AG10803 (cell line): ENCODE data around the gene RABGAP1L.
"Not testable (repeated sequence)": the region's sequence is repeated elsewhere in the genome, so short reads cannot be mapped to it uniquely, and the experiment has no call there.

ENCODE experiments used
- DNase-seq: peaks from one replicate; pipeline ENCODE4 v3.0.0; 2010; ENCODE audit warnings: low read depth
- H3K4me3 ChIP-seq: 2 replicates; pipeline ENCODE4 v1.5.1; 2011; ENCODE audit warnings: mild to moderate bottlenecking, low read length, control low read depth
- CTCF ChIP-seq: conservative IDR thresholded peaks from 2 replicates; pipeline ENCODE4 v1.5.1; 2011; ENCODE audit warnings: mild to moderate bottlenecking, low read length, control low read depth, inconsistent platforms

Gene RABGAP1L

GRCh38 chr1:174825806-174826205 lies 666.5 kb downstream of the RABGAP1L start:
- TF ChIP-seq CTCF: no peak
- no peak for DNase-seq
- no peak overlapping the region for H3K4me3 ChIP-seq

DNA sequence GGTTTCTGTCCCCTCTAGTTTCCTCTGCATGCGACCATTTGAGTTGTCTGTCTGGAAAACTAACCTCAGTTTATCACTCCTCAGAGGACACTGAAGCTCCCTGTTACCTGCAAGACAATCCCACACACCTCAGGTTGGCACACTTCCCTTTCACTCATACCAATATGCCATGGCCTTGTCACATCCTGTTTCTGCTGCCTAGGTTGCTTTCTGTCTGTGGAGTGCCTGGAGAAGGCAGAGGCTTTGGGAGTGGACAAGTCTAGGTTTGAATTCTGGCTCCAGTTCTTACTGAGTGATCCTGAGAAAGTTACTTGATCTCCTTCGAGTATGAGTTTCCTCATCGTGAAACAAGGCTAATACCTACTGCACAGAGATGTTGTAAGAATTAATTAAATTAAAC lies 668.9 kb downstream of the RABGAP1L start:
- DNase-seq: peak; percentile 6
- TF ChIP-seq CTCF: no peak
- no peak overlapping the region for H3K4me3 ChIP-seq

DNA sequence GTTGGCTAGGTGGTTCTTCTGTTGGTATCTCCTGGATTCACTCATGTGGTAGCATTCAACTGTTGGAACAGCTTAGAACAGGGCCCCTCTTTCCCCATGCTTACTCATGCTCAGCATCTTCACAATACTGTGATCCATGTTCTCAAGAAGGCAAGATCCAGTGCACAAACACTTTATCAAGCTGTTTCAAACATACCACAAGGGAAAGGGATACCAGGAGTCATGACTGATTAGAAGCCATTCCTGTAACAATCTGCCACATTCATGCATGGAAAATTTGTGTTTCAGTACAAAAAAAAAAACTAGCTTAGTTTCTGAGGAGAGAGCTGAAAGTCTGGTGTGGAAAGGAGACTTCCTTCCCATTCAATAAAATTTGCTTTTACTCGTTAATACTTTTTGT lies 670.7 kb downstream of the RABGAP1L start:
- H3K4me3 ChIP-seq: no peak overlapping the region
- no peak for TF ChIP-seq CTCF
- no peak for DNase-seq

DNA sequence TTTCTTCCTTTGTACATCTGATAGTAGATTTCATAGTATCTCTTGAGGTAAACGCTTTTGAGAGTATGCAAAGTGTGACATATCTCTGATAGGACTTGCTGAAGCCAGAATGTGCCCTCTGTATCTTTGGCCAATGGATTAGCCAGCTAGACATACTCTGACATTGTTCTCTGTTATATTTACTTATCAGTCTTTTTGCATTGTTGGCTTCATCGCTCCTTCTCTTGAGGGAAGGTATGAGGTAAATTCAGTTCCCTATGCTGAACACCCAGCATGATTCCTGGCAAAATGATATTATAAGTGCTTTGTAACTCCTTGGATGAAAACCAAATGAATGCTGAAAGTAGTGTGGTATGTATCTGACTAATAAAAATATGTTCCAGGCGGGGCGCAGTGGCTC lies 677.2 kb downstream of the RABGAP1L start:
- TF ChIP-seq CTCF: no peak
- DNase-seq: peak; percentile 5

GRCh38 chr1:174837386-174837785 lies 678.1 kb downstream of the RABGAP1L start:
- no peak overlapping the region for H3K4me3 ChIP-seq
- TF ChIP-seq CTCF: no peak
- DNase-seq: no peak

More for the DNA sequence above, 677.2 kb downstream of the RABGAP1L start:
- H3K4me3 ChIP-seq: no peak overlapping the region

DNA sequence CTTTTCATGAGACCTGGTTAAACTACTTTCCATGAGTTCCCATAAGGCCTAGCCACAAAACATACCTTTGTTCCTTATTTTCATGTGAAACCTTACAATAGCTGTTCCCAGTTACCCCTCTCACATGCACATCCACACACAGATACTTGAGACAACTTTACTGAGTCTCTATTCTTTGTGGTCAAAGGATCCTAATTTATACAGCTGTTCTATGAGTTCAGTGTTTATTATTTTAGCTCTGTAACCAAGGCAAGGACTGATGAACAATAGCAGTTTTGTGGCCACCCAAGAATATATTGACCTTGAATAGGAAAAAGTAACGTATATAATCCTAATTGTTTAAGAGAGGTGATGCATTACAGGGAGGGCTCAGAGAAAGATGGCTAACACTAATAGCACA lies 679.9 kb downstream of the RABGAP1L start:
- H3K4me3 ChIP-seq: no peak overlapping the region
- no peak for DNase-seq
- TF ChIP-seq CTCF: no peak

- no peak for TF ChIP-seq CTCF
- no peak overlapping the region for H3K4me3 ChIP-seq
- DNase-seq: no peak
Observed at GRCh38 chr1:174841747-174842146, 682.4 kb downstream of the RABGAP1L start.

DNA sequence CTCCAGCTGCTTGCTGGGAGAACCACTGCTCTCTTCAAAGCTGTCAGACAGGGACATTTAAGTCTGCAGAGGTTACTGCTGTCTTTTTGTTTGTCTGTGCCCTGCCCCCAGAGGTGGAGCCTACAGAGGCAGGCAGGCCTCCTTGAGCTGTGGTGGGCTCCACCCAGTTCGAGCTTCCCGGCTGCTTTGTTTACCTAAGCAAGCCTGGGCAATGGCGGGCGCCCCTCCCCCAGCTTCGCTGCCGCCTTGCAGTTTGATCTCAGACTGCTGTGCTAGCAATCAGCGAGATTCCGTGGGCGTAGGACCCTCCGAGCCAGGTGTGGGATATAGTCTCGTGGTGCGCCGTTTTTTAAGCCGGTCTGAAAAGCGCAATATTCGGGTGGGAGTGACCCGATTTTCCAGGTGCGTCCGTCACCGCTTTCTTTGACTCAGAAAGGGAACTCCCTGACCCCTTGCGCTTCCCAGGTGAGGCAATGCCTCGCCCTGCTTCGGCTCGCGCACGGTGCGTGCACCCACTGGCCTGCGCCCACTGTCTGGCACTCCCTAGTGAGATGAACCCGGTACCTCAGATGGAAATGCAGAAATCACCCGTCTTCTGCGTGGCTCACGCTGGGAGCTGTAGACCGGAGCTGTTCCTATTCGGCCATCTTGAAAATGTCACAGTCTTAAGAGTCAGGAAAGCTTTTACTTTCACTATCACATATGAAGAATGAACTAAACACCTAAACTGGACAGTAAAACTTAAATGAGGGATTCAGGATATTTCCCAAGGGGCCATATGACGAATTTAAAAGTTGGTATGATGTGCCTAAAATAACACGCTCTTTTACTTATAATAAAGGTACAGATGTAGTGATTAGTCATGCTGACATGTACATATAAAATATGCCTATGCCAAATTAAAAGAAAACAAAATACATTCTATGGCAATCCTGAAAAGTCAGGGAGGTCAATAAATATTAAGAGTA lies 689.6 kb downstream of the RABGAP1L start:
- DNase-seq: not testable (repeated sequence)

More for the DNA sequence above, 689.6 kb downstream of the RABGAP1L start:
- not testable (repeated sequence) for H3K4me3 ChIP-seq
